Measurements from ENCODE around the gene KRTAP2-2. TPM values are rescaled to one million over a fixed set of nuclear protein-coding genes. Genes with fewer than 3 reads are reported as not detected.

The KRTAP2-2 gene, protein sequence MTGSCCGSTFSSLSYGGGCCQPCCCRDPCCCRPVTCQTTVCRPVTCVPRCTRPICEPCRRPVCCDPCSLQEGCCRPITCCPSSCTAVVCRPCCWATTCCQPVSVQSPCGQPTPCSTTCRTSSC
- total RNA-seq (2022; extraction: Qiagen RNA extraction), result not detected in 5 replicates

DNA sequence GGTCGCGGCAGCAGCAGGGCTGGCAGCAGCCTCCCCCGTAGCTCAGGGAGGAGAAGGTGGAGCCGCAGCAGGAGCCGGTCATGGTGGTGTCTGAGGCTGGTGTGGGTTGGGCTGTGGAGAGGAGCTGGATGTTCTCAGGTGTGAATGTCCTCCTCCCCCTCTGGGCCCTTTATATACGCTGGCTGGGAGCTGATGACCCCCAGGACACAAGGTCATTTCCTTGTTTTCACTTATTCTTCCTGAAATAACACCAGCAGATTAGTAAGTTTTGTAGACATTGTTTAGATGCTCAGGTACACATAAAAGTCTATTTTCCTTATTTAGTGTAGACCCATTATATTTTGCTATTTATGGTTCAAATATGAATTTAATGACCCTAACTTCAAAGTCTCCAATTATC, at the start of gene KRTAP2-2:
KRTAP2-2 (minus strand) TSS at position 101 of the 400 bp plus-strand sequence; CDS start at position 82, 19 bp downstream.

DNA sequence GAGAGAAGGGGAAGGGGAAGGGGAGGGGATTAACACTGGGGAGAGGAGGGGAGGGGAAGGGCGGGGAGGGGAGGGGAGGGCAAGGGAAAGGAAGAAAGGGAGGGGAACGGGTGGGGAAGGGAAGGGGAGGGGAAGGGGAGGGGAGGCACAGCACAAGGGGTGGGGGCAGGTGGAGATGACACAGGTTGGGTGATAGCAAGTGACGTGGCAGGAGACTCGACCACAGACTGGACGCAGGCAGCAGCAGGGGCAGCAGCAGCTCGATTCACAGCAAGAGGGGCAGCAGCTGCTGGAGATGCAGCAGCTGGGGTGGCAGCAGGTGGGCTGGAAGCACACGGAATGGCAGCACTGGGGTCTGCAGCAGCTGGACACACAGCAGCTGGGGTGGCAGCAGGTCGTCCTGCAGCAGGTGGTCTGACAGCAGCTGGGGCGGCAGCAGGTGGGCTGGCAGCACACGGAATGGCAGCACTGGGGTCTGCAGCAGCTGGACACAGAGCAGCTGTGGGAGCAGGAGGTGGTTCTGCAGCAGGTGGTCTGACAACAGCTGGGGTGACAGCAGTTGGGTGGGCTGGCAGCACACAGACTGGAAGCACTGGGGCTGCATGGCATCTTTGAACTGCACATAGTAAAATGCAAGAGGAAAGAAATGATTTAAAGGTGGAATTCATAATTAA, 46.7 kb upstream of the KRTAP2-2 start, which contains the start of gene KRTAP4-16:
KRTAP4-16 (minus strand) TSS at position 624 of the 674 bp plus-strand sequence; CDS start at position 624, 0 bp downstream.

DNA sequence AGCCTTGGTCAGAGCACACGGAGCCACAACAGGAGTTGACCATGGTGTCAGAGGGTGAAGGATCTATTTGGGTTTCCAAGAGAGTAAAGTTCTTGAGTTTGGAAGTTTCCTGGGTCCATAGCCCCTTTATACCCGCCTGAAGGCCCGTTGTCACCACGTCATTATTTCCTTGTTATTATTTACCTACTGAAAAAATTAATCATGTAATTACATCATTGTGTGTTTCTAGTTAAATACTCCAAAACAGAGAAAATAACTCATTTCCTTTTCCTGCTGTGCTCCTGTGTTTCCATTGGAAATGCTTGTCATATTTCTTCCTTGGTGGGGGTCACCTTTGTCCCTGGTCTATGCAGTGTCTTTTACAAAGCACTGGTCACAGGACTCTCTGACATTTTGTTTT, 43.0 kb upstream of the KRTAP2-2 start, which contains the start of gene KRTAP4-8:
KRTAP4-8 (minus strand) TSS at position 101 of the 400 bp plus-strand sequence; CDS start at position 43, 58 bp downstream.

DNA sequence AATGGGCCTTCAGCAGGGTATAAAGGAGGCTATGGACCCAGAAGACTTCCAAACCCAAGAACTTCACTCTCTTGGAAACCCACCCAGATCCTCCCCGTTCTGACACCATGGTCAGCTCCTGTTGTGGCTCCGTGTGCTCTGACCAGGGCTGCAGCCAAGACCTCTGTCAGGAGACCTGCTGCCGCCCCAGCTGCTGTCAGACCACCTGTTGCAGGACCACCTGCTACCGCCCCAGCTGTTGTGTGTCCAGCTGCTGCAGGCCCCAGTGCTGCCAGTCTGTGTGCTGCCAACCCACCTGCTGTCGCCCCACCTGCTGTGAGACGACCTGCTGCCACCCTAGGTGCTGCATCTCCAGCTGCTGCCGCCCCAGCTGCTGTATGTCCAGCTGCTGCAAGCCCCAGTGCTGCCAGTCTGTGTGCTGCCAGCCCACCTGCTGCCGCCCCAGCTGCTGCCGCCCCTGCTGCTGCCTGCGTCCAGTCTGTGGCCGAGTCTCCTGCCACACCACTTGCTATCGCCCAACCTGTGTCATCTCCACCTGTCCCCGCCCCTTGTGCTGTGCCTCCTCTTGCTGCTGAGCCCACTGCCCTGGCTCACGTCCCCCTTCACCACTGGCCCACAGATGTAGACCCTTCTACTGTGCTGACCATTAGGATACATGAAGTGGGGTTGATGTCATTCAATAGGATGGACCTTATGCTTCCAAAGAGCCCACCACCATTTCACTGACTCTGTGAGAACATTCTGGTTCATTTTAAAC, 29.2 kb upstream of the KRTAP2-2 start, which contains the start of gene KRTAP4-7:
KRTAP4-7 (plus strand) TSS at position 51 of the 757 bp plus-strand sequence; CDS start at position 108, 57 bp downstream.

DNA sequence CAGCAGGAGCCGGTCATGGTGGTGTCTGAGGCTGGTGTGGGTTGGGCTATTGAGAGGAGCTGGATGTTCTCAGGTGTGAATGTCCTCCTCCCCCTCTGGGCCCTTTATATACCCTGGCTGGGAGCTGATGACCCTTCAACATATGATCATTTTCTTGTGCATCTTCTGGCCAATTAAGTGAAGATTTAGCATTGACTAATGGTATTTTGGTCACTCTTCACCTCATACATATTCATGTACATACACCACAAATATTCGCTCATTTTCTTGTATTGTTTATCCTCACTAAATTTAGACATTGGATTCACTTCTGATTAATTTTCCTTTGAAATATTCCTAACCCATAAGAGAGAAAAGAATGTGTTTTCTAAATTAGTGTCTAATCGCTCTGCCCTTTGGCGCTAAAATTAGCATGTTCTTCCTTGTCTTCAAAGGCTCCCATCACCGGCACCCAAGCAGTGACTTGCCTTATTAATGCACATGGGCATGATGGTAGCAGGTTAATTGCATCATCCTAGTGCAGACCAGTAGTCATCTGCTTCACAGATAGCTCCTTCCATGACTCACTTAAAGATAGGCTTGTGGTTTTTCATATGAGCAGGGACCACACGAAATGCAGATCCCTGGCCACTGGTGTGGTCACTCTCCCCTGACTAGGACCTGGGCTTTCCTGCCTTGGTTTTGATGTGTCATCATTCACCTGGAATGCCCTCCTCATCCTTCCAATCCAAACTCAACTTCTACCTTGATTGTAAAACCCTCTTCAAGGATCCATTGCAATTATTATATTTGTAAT, 11.0 kb upstream of the KRTAP2-2 start, which contains the start of gene KRTAP2-4:
KRTAP2-4 (minus strand) TSS at position 51 of the 796 bp plus-strand sequence; CDS start at position 17, 34 bp downstream.

DNA sequence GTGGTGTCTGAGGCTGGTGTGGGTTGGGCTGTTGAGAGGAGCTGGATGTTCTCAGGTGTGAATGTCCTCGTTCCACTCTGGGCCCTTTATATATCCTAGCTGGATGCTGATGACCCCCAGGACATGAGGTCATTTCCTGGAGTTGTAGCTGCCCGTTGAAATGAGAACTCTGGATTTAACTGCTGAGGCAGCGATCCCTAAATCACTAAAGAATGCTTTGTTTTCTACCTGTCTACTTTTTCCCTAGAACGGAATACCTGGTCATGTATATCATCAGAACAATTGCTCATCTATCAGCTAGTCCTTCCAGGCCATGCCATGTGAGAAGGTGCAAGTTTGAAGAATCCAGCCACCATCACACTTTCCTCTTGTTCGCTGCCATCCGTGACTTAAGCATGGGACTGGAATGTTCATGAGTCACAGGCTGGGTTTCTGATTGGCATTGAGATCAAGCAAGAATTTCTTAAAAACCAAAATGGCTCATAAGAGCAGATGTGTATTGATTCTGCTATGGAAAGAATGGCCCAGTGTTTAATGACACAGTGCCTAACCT, 5.1 kb upstream of the KRTAP2-2 start, which contains the start of gene KRTAP2-3:
KRTAP2-3 (minus strand) TSS at position 63 of the 553 bp plus-strand sequence. CDS start 64 bp downstream, outside the sequence.

DNA sequence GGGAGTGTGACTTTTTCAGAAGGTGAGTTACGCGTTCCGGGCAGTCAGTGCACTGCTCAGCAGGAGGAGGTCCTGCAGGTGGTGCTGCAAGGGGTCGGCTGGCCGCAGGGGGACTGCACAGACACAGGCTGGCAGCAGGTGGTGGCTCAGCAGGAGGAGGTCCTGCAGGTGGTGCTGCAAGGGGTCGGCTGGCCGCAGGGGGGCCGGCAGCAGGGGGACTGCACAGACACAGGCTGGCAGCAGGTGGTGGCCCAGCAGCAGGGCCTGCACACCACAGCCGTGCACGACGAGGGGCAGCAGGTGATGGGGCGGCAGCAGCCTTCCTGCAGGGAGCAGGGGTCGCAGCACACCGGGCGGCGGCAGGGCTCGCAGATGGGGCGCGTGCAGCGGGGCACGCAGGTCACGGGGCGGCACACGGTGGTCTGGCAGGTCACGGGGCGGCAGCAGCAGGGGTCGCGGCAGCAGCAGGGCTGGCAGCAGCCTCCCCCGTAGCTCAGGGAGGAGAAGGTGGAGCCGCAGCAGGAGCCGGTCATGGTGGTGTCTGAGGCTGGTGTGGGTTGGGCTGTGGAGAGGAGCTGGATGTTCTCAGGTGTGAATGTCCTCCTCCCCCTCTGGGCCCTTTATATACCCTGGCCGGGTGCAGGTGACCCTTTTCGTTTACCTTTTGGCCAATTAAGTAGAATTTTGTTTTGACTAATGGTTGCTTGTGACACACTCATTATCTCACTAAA, 8.1 kb downstream of the KRTAP2-2 start, which contains the start of gene KRTAP2-1:
KRTAP2-1 (minus strand) TSS at position 582 of the 731 bp plus-strand sequence; CDS start at position 533, 49 bp downstream.

DNA sequence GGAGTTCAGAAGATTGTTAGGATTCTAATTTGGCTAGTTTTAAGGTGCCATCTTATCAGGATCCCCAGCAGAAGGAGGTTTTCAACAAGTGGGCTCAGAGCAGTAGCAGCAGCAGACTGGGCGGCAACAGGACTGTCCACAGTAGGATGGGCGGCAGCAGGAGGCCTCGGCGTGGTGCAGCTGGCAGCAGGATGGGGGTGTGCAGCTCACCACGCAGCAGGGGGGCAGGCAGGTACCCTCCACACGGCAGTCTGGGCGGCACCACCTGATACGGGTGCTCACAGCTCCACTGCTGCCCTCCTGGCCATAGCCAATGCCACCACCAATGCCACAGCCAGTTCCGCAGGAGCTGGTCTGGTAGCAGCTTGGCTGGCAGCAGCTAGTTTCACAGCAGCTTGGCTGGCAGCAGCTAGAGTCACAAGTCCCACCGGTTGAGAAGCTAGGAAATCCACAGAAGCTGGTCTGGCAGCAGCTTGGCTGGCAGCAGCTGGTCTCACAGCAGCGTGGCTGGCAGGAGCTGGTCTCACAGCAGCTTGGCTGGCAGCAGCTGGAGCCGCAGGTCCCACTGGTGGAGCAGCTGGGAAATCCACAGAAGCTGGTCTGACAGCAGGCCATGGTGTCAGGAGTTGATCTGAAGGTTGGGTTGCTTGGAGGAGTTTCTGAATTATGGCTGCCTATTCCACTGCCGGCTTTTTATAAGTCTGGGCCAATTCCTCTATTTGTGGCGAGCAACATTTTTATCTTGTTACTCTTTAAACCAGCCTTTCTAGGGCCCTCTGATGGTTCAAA, 14.1 kb downstream of the KRTAP2-2 start, which contains the start of gene KRTAP1-1:
KRTAP1-1 (minus strand) TSS at position 668 of the 789 bp plus-strand sequence; CDS start at position 615, 53 bp downstream.

DNA sequence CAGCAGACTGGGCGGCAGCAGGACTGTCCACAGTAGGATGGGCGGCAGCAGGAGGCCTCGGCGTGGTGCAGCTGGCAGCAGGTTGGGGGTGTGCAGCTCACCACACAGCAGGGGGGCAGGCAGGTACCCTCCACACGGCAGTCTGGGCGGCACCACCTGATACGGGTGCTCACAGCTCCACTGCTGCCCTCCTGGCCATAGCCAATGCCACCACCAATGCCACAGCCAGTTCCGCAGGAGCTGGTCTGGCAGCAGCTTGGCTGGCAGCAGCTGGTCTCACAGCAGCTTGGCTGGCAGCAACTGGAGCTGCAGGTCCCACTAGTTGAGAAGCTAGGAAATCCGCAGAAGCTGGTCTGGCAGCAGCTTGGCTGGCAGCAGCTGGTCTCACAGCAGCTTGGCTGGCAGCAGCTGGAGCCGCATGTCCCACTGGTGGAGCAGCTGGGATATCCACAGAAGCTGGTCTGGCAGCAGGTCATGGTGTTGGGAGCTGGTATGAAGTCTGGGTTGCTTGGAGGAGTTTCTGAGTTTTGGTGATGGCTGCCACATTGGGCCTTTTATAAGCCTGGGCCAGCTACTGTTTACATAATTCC, 20.6 kb downstream of the KRTAP2-2 start, which contains the start of gene KRTAP1-3:
KRTAP1-3 (minus strand) TSS at position 529 of the 590 bp plus-strand sequence; CDS start at position 476, 53 bp downstream.

DNA sequence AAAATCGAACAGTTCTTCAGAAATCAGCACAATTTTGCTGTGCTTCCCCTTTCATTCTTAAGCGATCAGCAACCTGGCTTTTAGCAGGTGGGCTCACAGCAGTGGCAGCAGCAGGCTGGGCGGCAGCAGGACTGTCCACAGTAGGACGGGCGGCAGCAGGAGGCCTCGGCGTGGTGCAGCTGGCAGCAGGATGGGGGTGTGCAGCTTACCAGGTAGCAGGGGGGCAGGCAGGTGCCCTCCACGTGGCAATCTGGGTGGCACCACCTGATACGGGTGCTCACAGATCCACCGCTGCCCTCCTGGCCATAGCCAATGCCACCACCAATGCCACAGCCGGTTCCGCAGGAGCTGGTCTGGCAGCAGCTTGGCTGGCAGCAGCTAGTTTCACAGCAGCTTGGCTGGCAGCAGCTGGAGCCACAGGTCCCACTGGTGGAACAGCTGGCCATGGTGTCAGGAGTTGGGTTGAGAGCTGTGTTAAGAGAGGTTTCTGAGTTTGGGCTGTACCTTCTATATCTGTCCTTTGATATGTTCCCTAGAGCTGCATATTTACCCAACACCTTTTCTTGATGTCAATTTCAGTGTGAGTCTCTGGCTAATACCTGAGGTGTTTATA, 25.3 kb downstream of the KRTAP2-2 start, which contains the start of gene KRTAP1-4:
KRTAP1-4 (minus strand) TSS at position 563 of the 613 bp plus-strand sequence; CDS start at position 446, 117 bp downstream.

DNA sequence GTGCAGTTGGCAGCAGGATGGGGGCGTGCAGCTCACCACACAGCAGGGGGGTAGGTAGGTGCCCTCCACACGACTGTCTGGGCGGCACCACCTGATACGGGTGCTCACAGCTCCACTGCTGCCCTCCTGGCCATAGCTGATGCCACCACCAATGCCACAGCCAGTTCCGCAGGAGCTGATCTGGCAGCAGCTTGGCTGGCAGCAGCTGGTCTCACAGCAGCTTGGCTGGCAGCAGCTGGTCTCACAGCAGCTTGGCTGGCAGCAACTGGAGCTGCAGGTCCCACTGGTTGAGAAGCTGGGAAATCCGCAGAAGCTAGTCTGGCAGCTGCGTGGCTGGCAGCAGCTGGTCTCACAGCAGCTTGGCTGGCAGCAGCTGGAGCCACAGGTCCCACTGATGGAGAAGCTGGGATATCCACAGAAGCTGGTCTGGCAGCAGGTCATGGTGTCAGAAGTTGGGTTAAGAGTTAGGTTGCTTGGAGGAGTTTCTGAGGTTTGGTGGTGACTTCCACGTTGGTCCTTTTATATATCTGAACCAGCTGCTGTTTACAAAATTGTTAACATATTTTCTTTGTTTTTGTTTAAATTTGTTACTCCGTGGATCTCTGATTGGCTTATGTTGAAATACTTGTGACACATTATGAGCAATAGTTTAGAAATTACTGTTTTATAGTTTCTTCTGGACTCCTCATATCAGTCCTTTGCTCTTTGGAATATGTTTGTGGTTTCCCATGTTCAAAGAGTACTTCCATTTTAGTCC, 28.1 kb downstream of the KRTAP2-2 start, which contains the start of gene KRTAP1-5:
KRTAP1-5 (minus strand) TSS at position 494 of the 757 bp plus-strand sequence; CDS start at position 441, 53 bp downstream.

DNA sequence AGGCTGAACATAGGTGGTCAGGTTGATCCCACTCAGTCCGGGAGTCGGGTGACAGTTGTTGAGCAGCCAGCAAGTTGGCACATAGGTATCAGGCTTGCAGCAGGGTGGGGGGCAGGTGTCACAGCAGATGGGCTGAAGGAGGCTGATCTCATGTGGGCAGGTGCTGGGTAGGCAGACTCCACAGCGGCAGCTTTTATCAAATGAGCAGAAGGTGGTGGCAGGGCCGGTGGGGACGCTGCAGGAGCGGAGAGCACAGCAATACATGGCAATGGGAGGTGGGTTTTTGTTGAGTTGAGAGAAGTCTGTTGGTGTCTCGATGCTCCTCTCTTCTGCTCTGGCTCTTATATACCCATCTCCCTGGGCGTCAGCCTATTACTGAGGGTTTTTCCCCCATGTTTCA, 46.2 kb downstream of the KRTAP2-2 start, which contains the start of gene KRTAP3-1:
KRTAP3-1 (minus strand) TSS at position 318 of the 400 bp plus-strand sequence; CDS start at position 264, 54 bp downstream.

Other genes with a start within 250 kb of the KRTAP2-2 start
- gene KRT10, start 232.6 kb downstream of the KRTAP2-2 start, total RNA-seq (2022; extraction: Qiagen RNA extraction), result 61.8 to 120 TPM (median 113 TPM) in 5 replicates
- not detected in 5 replicates for gene KRT12, start 188.0 kb downstream of the KRTAP2-2 start, total RNA-seq (2022; extraction: Qiagen RNA extraction)
- 0.14 to 0.41 TPM (median 0.17 TPM) in 5 replicates for gene KRT20, start 170.0 kb downstream of the KRTAP2-2 start, total RNA-seq (2022; extraction: Qiagen RNA extraction)
- 0.08 to 0.29 TPM (median 0.11 TPM) in 4 of 5 replicates, not detected in the other for gene KRT23, start 117.6 kb downstream of the KRTAP2-2 start, total RNA-seq (2022; extraction: Qiagen RNA extraction)
- gene KRT39, start 88.3 kb downstream of the KRTAP2-2 start, total RNA-seq (2022; extraction: Qiagen RNA extraction), result not detected in 5 replicates
- not detected in 5 replicates for gene KRT40, start 70.9 kb downstream of the KRTAP2-2 start, total RNA-seq (2022; extraction: Qiagen RNA extraction)
- gene KRTAP3-3, start 61.1 kb downstream of the KRTAP2-2 start, total RNA-seq (2022; extraction: Qiagen RNA extraction), result not detected in 5 replicates
- gene KRTAP3-2, start 55.3 kb downstream of the KRTAP2-2 start, total RNA-seq (2022; extraction: Qiagen RNA extraction), result 0.26 to 0.44 TPM (median 0.29 TPM) in 5 replicates
- gene KRTAP3-1, start 46.1 kb downstream of the KRTAP2-2 start, total RNA-seq (2022; extraction: Qiagen RNA extraction), result 0.24 TPM in 1 of 5 replicates, not detected in the others
- not detected in 5 replicates for gene KRTAP1-5, start 28.0 kb downstream of the KRTAP2-2 start, total RNA-seq (2022; extraction: Qiagen RNA extraction)
- not detected in 5 replicates for gene KRTAP1-4, start 25.0 kb downstream of the KRTAP2-2 start, total RNA-seq (2022; extraction: Qiagen RNA extraction)
- gene KRTAP1-3, start 20.4 kb downstream of the KRTAP2-2 start, total RNA-seq (2022; extraction: Qiagen RNA extraction), result not detected in 5 replicates
- not detected in 5 replicates for gene KRTAP1-1, start 13.8 kb downstream of the KRTAP2-2 start, total RNA-seq (2022; extraction: Qiagen RNA extraction)
- gene KRTAP2-1, start 7.9 kb downstream of the KRTAP2-2 start, total RNA-seq (2022; extraction: Qiagen RNA extraction), result not detected in 5 replicates
- gene KRTAP2-3, start 4.9 kb upstream of the KRTAP2-2 start, total RNA-seq (2022; extraction: Qiagen RNA extraction), result 0.20 to 0.22 TPM in 2 of 5 replicates, not detected in the others
- not detected in 5 replicates for gene KRTAP2-4, start 10.6 kb upstream of the KRTAP2-2 start, total RNA-seq (2022; extraction: Qiagen RNA extraction)
- not detected in 5 replicates for gene KRTAP4-7, start 28.9 kb upstream of the KRTAP2-2 start, total RNA-seq (2022; extraction: Qiagen RNA extraction)
- gene KRTAP4-8, start 42.9 kb upstream of the KRTAP2-2 start, total RNA-seq (2022; extraction: Qiagen RNA extraction), result not detected in 5 replicates
- gene KRTAP4-16, start 47.0 kb upstream of the KRTAP2-2 start, total RNA-seq (2022; extraction: Qiagen RNA extraction), result not detected in 5 replicates
- not detected in 5 replicates for gene KRTAP4-9, start 50.2 kb upstream of the KRTAP2-2 start, total RNA-seq (2022; extraction: Qiagen RNA extraction)
- gene KRTAP4-11, start 63.1 kb upstream of the KRTAP2-2 start, total RNA-seq (2022; extraction: Qiagen RNA extraction), result not detected in 5 replicates
- not detected in 5 replicates for gene KRTAP4-12, start 69.0 kb upstream of the KRTAP2-2 start, total RNA-seq (2022; extraction: Qiagen RNA extraction)
- gene KRTAP4-6, start 85.3 kb upstream of the KRTAP2-2 start, total RNA-seq (2022; extraction: Qiagen RNA extraction), result not detected in 5 replicates
- gene KRTAP4-5, start 94.6 kb upstream of the KRTAP2-2 start, total RNA-seq (2022; extraction: Qiagen RNA extraction), result not detected in 5 replicates
- not detected in 5 replicates for gene KRTAP4-4, start 105.5 kb upstream of the KRTAP2-2 start, total RNA-seq (2022; extraction: Qiagen RNA extraction)
- not detected in 5 replicates for gene KRTAP4-3, start 113.0 kb upstream of the KRTAP2-2 start, total RNA-seq (2022; extraction: Qiagen RNA extraction)
- not detected in 5 replicates for gene KRTAP4-2, start 123.0 kb upstream of the KRTAP2-2 start, total RNA-seq (2022; extraction: Qiagen RNA extraction)
- 0.10 to 0.29 TPM (median 0.16 TPM) in 3 of 5 replicates, not detected in the others for gene KRTAP4-1, start 129.7 kb upstream of the KRTAP2-2 start, total RNA-seq (2022; extraction: Qiagen RNA extraction)
- not detected in 5 replicates for gene KRTAP9-1, start 134.7 kb upstream of the KRTAP2-2 start, total RNA-seq (2022; extraction: Qiagen RNA extraction)
- gene KRTAP9-2, start 171.4 kb upstream of the KRTAP2-2 start, total RNA-seq (2022; extraction: Qiagen RNA extraction), result not detected in 5 replicates
- not detected in 5 replicates for gene KRTAP9-3, start 177.2 kb upstream of the KRTAP2-2 start, total RNA-seq (2022; extraction: Qiagen RNA extraction)
- not detected in 5 replicates for gene KRTAP9-8, start 182.8 kb upstream of the KRTAP2-2 start, total RNA-seq (2022; extraction: Qiagen RNA extraction)
- gene KRTAP9-4, start 194.5 kb upstream of the KRTAP2-2 start, total RNA-seq (2022; extraction: Qiagen RNA extraction), result not detected in 5 replicates
- not detected in 5 replicates for gene KRTAP9-9, start 200.2 kb upstream of the KRTAP2-2 start, total RNA-seq (2022; extraction: Qiagen RNA extraction)
- not detected in 5 replicates for gene KRTAP9-6, start 210.1 kb upstream of the KRTAP2-2 start, total RNA-seq (2022; extraction: Qiagen RNA extraction)
- not detected in 5 replicates for gene KRTAP9-7, start 220.5 kb upstream of the KRTAP2-2 start, total RNA-seq (2022; extraction: Qiagen RNA extraction)
- gene KRTAP29-1, start 247.6 kb upstream of the KRTAP2-2 start, total RNA-seq (2022; extraction: Qiagen RNA extraction), result not detected in 5 replicates